Spinal cord (tissue), 10 donors: ENCODE data around the gene TP53INP2. TPM values are rescaled to one million over a fixed set of nuclear protein-coding genes. Genes with fewer than 3 reads are reported as not detected.

Experiments
- DNase-seq, 6 donors: peaks; one replicate each; pipeline versions ENCODE4 v3.0.0 to v3.0.0-alpha.2; 2013 to 2015; ENCODE audit warnings: low spot score in 6 of 6, low read depth in 4 of 6
- H3K27ac ChIP-seq: one replicate; pipeline ENCODE4 v1.5.1; 2013; ENCODE audit warnings: low read depth, low read length, control low read depth
- H3K27me3 ChIP-seq: one replicate; pipeline ENCODE4 v1.6.1; 2013; ENCODE audit warnings: low read length; ENCODE audit not compliant: control insufficient read depth, insufficient read depth
- H3K36me3 ChIP-seq: one replicate; pipeline ENCODE4 v1.6.1; 2013; ENCODE audit warnings: low read length; ENCODE audit not compliant: control insufficient read depth, insufficient read depth
- H3K4me1 ChIP-seq: one replicate; pipeline ENCODE4 v1.6.1; 2013; ENCODE audit warnings: low read length; ENCODE audit not compliant: control insufficient read depth, insufficient read depth
- H3K4me3 ChIP-seq: one replicate; pipeline ENCODE4 v1.5.1; 2013; ENCODE audit warnings: low read depth, low read length, control low read depth
- H3K9me3 ChIP-seq: one replicate; pipeline ENCODE4 v1.6.1; 2013; ENCODE audit warnings: low read length; ENCODE audit not compliant: control insufficient read depth, insufficient read depth
- WGBS: methylation state at CpG from one replicate; pipeline ENCODE4 v1.1.5; 2013; ENCODE audit warnings: missing lambda C conversion rate; ENCODE audit not compliant: insufficient coverage; 5-methylcytosine and 5-hydroxymethylcytosine counted together
- polyA plus RNA-seq, 2 donors: library from polyadenylated mRNA; unstranded; fragments of 120-200 nt; gene quantifications; one replicate each; pipeline ENCODE4 v1.2.1, GENCODE V29; 2013; ENCODE audit not compliant: insufficient read length in 2 of 2
- total RNA-seq, 2 donors: library from RNA; depleted of rRNA in 1 of 2; stranded (reverse); fragments of 120-200 nt in 1 of 2; fragments of >200 nt in 1 of 2; gene quantifications; one replicate each; pipeline versions ENCODE4 v1.2.3 to v1.2.4, GENCODE V29; 2013 to 2014
- donor health status: healthy.

The TP53INP2 gene
- total and polyA plus RNA-seq, 4 donors: 11.3 to 57.0 (median 32.7) TPM

GRCh38 chr20:34676642-34677373, 27.3 kb upstream of the TP53INP2 start, which contains the start of gene PIGU:
Gene PIGU (minus strand): TSS chr20:34677092. CDS start chr20:34677085, 7 bp downstream.
- under 1% methylated on average over 61 of the region's 64 CpGs for WGBS
- Histone ChIP-seq H3K9me3 (no peaks in the 10 kb centered on the region), H3K4me3 (peak within 1 kb of the TSS; percentile 74), H3K36me3 (no peaks in the 10 kb centered on the region), H3K27ac (peak within 1 kb of the TSS; percentile 79), H3K4me1 (peaks cover 7% of the 10 kb centered on the region), H3K27me3 (no peaks in the 10 kb centered on the region)
- DNase-seq: peak; percentile 82 to 98 (median 94)

GRCh38 chr20:34680586-34681175, 23.5 kb upstream of the TP53INP2 start:
- Histone ChIP-seq H3K27me3 (no peaks in the 10 kb centered on the region), H3K36me3 (no peaks in the 10 kb centered on the region), H3K4me3 (no peak overlapping the region), H3K4me1 (peaks cover 5% of the 10 kb centered on the region), H3K9me3 (no peaks in the 10 kb centered on the region), H3K27ac (no peak overlapping the region)
- DNase-seq: no peak

GRCh38 chr20:34683667-34684066, 20.5 kb upstream of the TP53INP2 start:
- Histone ChIP-seq H3K27me3 (no peaks in the 10 kb centered on the region), H3K9me3 (no peaks in the 10 kb centered on the region), H3K4me1 (no peaks in the 10 kb centered on the region), H3K36me3 (no peaks in the 10 kb centered on the region), H3K4me3 (no peak overlapping the region), H3K27ac (no peak overlapping the region)
- DNase-seq: no peak
- no CpG with 5 or more reads among the region's 3 CpGs for WGBS

GRCh38 chr20:34689486-34689885, 14.7 kb upstream of the TP53INP2 start:
- H3K36me3 ChIP-seq: no peaks in the 10 kb centered on the region
- H3K27ac ChIP-seq: no peak overlapping the region
- peaks cover 8% of the 10 kb centered on the region for H3K4me1 ChIP-seq
- no CpG with 5 or more reads among the region's 2 CpGs for WGBS
- DNase-seq: no peak
- no peak overlapping the region for H3K4me3 ChIP-seq
- H3K9me3 ChIP-seq: no peaks in the 10 kb centered on the region
- H3K27me3 ChIP-seq: no peaks in the 10 kb centered on the region

GRCh38 chr20:34691838-34692237, 12.3 kb upstream of the TP53INP2 start:
- Histone ChIP-seq H3K27me3 (no peaks in the 10 kb centered on the region), H3K4me1 (peaks cover 8% of the 10 kb centered on the region), H3K4me3 (no peak overlapping the region), H3K27ac (no peak overlapping the region), H3K9me3 (no peaks in the 10 kb centered on the region), H3K36me3 (no peaks in the 10 kb centered on the region)
- WGBS: 100% methylated on average over 2 of the region's 3 CpGs
- no peak for DNase-seq

- 48% methylated on average over 4 of the region's 4 CpGs for WGBS
- H3K27ac ChIP-seq: no peak overlapping the region
- no peak overlapping the region for H3K4me3 ChIP-seq
- peaks cover 8% of the 10 kb centered on the region for H3K4me1 ChIP-seq
- DNase-seq: peak in 2 of 6 donors; percentile 35
- no peaks in the 10 kb centered on the region for H3K36me3 ChIP-seq
- no peaks in the 10 kb centered on the region for H3K9me3 ChIP-seq
- no peaks in the 10 kb centered on the region for H3K27me3 ChIP-seq
Observed at GRCh38 chr20:34693414-34693813, 10.7 kb upstream of the TP53INP2 start.

GRCh38 chr20:34701405-34702085, 2.6 kb upstream of the TP53INP2 start:
- no peak for DNase-seq
- WGBS: 88% methylated on average over 5 of the region's 6 CpGs
- Histone ChIP-seq H3K36me3 (no peaks in the 10 kb centered on the region), H3K27me3 (no peaks in the 10 kb centered on the region), H3K9me3 (no peaks in the 10 kb centered on the region), H3K4me1 (peaks cover 20% of the 10 kb centered on the region), H3K4me3 (no peak overlapping the region), H3K27ac (no peak overlapping the region)

- Histone ChIP-seq H3K4me1 (peaks cover 20% of the 10 kb centered on the region), H3K9me3 (no peaks in the 10 kb centered on the region), H3K27ac (no peak overlapping the region), H3K4me3 (peak overlapping the region; percentile 92), H3K36me3 (peaks cover 3% of the 10 kb centered on the region), H3K27me3 (no peaks in the 10 kb centered on the region)
- 64% methylated on average over 1 of the region's 3 CpGs for WGBS
- DNase-seq: no peak
Observed at GRCh38 chr20:34703061-34703423, 1.1 kb upstream of the TP53INP2 start.

- WGBS: 0% methylated on average over 16 of the region's 38 CpGs
- peak in 2 of 6 donors; percentile 24 to 52 for DNase-seq
- H3K27me3 ChIP-seq: no peaks in the 10 kb centered on the region
- peaks cover 3% of the 10 kb centered on the region for H3K36me3 ChIP-seq
- peak overlapping the region; percentile 92 for H3K4me3 ChIP-seq
- peaks cover 23% of the 10 kb centered on the region for H3K4me1 ChIP-seq
- H3K27ac ChIP-seq: peak overlapping the region; percentile 90
- no peaks in the 10 kb centered on the region for H3K9me3 ChIP-seq
Observed at GRCh38 chr20:34703424-34704176, 544 bp upstream of the TP53INP2 start.
